Astrocyte (in vitro differentiated cells and primary cell): ENCODE measurements around the gene SMARCB1.

ENCODE experiments used
- EZH2 ChIP-seq: IDR thresholded peaks from 2 replicates; pipeline ENCODE4 v1.6.1; 2012; ENCODE audit warnings: mild to moderate bottlenecking, low read length, inconsistent platforms; ENCODE audit not compliant: insufficient read depth
- TF ChIP-seq, protein P1 (sequence below): IDR thresholded peaks from 2 replicates; pipeline ENCODE4 v1.5.1; 2011; ENCODE audit warnings: low read depth, mild to moderate bottlenecking, inconsistent platforms, low read length, moderate library complexity; ENCODE audit not compliant: insufficient read depth

DNA sequence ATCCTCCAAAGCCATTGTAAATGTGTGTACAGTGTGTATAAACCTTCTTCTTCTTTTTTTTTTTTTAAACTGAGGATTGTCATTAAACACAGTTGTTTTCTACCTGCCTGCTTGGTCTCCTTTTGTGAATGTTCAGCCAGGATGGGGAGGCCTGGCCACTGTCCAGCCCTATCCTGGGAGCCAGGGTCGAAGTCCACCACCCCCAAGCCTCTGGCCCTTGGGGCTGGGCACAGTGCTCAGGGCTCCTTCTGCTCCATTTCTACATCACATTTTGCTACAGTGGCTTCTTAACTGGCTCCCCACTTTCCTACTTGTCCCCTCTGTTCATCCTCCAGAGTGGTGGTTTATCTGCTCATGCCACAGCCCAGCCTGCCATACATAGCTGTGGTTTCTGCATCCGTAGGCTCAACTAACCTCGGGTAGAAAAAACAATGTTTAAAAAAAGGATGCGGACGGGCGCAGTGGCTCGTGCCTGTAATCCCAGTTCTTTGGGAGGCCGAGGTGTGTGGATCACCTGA is 2.5 kb upstream of the SMARCB1 start:
- TF ChIP-seq, protein P1, sequence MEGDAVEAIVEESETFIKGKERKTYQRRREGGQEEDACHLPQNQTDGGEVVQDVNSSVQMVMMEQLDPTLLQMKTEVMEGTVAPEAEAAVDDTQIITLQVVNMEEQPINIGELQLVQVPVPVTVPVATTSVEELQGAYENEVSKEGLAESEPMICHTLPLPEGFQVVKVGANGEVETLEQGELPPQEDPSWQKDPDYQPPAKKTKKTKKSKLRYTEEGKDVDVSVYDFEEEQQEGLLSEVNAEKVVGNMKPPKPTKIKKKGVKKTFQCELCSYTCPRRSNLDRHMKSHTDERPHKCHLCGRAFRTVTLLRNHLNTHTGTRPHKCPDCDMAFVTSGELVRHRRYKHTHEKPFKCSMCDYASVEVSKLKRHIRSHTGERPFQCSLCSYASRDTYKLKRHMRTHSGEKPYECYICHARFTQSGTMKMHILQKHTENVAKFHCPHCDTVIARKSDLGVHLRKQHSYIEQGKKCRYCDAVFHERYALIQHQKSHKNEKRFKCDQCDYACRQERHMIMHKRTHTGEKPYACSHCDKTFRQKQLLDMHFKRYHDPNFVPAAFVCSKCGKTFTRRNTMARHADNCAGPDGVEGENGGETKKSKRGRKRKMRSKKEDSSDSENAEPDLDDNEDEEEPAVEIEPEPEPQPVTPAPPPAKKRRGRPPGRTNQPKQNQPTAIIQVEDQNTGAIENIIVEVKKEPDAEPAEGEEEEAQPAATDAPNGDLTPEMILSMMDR, result no peak
- no peak for TF ChIP-seq EZH2
